22Rv1 (cell line): Measurements from ENCODE around the gene RUNX2.

Experiments
- H3K27ac ChIP-seq: fragments of 450-650 bp; 2 replicates; pipeline ENCODE4 v1.5.1; 2017
- ZFX ChIP-seq: fragments of 450-650 bp; IDR thresholded peaks from 2 replicates; pipeline ENCODE4 v1.6.1; 2017; ENCODE audit warnings: antibody characterized with exemption, borderline replicate concordance
- TF ChIP-seq, protein P1 (sequence below): fragments of 450-650 bp; IDR thresholded peaks from 2 replicates; pipeline ENCODE4 v1.5.1; 2017; ENCODE audit warnings: mild to moderate bottlenecking

The RUNX2 gene

GRCh38 chr6:45500924-45501816 is 173.0 kb downstream of the RUNX2 start:
- no peak for TF ChIP-seq ZFX
- TF ChIP-seq, protein P1, sequence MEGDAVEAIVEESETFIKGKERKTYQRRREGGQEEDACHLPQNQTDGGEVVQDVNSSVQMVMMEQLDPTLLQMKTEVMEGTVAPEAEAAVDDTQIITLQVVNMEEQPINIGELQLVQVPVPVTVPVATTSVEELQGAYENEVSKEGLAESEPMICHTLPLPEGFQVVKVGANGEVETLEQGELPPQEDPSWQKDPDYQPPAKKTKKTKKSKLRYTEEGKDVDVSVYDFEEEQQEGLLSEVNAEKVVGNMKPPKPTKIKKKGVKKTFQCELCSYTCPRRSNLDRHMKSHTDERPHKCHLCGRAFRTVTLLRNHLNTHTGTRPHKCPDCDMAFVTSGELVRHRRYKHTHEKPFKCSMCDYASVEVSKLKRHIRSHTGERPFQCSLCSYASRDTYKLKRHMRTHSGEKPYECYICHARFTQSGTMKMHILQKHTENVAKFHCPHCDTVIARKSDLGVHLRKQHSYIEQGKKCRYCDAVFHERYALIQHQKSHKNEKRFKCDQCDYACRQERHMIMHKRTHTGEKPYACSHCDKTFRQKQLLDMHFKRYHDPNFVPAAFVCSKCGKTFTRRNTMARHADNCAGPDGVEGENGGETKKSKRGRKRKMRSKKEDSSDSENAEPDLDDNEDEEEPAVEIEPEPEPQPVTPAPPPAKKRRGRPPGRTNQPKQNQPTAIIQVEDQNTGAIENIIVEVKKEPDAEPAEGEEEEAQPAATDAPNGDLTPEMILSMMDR = peak; percentile 46
- H3K27ac ChIP-seq = no peak overlapping the region

DNA sequence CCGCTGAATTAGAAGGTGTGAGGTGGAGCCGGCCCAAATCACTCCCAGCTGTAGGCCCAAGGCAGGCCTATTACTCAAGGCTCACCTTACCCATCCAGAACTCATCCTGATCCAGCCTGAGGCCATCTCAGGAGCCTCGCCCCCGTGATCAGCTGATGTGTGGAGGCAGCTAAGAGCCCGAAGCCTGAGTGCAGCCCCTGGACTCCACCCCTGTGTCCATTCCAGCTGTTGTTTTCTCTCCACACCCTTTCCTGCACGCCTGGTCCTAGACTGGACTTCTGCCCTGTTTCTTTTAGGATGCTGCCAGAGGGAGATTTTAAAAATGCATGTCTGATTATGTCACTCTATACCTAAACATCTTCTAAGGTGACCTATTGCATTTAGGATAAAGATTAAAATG is 174.3 kb downstream of the RUNX2 start:
- no peak for TF ChIP-seq ZFX
- TF ChIP-seq, protein P1 = no peak
- H3K27ac ChIP-seq = no peak overlapping the region

DNA sequence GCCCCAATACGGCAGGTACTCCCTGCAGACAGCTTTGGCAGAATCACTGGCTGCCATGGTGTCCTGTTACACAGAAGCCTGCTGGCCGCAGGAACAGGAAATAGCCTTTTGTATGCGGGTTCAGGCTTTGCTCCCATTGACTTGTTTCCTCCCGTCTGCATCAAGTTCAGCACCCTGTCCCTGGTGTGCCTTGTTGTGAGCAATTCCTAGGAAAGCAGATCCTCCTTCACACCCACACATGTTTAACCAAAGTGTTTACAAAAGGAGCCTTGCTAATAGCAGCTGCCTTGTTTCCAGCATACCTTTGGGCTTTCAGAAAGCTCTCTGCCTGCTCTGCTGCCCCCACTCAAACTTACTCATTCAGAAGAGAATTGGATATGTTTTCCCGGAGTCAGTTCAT is 176.8 kb downstream of the RUNX2 start:
- TF ChIP-seq, protein P1 = no peak
- no peak for TF ChIP-seq ZFX
- H3K27ac ChIP-seq = no peak overlapping the region

DNA sequence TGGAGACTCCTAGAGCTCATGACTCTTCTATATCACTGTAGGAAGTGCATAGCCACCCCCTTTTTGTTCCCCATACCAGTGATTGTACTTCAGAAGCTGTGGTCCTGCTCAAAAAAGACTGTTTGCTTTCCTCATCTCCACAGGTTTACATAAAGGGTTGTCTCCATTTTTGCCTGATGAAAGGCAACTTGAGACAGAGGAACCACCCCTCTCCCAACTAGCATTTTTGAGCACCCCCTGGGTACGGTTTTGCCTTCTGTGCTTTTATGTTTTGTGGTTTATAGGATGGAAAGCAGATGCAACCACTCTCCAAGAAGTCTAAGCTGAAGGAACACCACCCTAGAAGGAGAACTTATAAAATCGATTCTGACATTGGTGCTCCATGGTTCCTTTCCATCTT is 177.3 kb downstream of the RUNX2 start:
- TF ChIP-seq ZFX = no peak
- TF ChIP-seq, protein P1 = no peak
- H3K27ac ChIP-seq = no peak overlapping the region

DNA sequence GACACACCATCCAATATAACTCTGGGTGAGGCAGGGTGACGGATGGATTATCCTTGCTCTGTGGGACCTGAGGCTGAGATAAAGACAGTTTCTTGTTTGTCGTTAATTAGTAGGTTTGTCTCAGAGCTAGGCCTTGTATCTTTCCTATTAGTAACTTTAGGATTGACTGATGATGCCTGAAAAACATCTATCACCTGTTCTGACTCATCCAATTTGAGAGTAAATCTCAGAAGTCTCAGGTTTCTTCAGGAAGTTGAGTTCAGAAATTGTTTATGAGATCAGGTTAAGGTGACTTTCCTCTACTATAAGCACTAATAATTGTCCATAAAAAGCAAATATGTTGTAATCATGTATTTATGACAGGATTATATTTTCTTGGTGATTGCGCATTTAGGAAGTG is 179.1 kb downstream of the RUNX2 start:
- no peak for TF ChIP-seq ZFX
- TF ChIP-seq, protein P1 = no peak
- H3K27ac ChIP-seq = no peak overlapping the region

- TF ChIP-seq, protein P1 = no peak
- TF ChIP-seq ZFX = no peak
- H3K27ac ChIP-seq = no peak overlapping the region
Observed at GRCh38 chr6:45509426-45509825, 181.3 kb downstream of the RUNX2 start.

DNA sequence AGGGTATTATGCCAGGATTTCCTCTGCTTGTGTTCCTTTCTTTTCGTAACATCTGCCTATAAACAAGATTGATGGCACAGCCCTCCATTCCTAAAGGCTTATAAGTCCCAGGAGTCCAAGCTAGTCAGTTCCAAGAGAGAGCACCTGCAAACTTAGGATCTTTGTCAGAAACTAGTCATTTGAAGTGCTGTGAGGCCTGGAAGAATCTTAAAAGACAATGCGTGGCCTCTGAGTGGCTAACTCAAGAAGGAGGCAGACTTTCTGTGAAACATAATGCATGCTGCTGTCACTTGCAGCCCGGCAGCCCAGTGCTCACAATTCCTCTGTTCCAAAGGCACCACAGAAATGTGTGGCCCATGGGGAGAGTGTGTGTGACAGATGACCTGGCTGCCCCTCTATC is 184.6 kb downstream of the RUNX2 start:
- no peak overlapping the region for H3K27ac ChIP-seq
- TF ChIP-seq, protein P1 = no peak
- TF ChIP-seq ZFX = no peak
